Measurements from ENCODE around the gene SNX32.
"Not testable (repeated sequence)": the region's sequence is repeated elsewhere in the genome, so short reads cannot be mapped to it uniquely, and the experiment has no call there.

Gene SNX32

GRCh38 chr11:65822776-65823528, 10.8 kb upstream of the SNX32 start:
- DNase-seq (ENCODE audit: low read depth in 3 of 3, low spot score in 1 of 3) = no peak

- DNase-seq (ENCODE audit: low read depth in 3 of 3, low spot score in 1 of 3) = no peak
Observed at GRCh38 chr11:65826984-65827735, 6.6 kb upstream of the SNX32 start.

DNA sequence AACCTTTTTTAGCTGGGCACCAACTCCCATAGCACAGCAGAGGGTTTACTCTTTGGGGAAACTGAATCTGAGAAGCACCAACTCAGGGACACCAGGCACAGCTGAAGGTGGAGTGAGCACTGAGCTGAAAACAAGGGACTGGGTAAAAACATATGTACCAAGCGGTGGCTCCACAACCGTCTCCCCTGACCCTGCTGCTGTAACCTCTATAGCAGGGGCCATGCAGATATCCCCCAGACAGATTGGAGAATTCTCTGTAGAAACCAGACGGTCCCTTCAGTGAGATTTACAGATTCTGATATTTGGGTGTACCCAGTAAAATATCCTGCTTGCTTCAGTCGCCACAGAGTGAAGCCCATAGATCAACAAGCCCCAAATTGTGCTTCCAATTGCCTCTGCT, 4.3 kb upstream of the SNX32 start:
- no peak for DNase-seq (ENCODE audit: low read depth in 3 of 3, low spot score in 1 of 3)

DNA sequence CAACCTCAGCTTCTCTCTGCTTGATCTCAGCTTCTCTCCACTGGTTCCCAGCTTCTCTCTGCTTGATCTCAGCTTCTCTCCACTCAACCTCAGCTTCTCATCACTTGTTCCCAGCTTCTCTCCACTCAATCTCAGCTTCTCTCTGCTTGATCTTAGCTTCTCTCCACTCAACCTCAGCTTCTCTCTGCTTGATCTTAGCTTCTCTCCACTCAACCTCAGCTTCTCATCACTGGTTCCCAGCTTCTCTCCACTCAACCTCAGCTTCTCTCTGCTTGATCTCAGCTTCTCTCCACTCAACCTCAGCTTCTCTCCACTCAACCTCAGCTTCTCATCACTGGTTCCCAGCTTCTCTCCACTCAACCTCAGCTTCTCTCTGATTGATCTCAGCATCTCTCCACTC, 1.5 kb upstream of the SNX32 start:
- not testable (repeated sequence) for DNase-seq (ENCODE audit: low read depth in 3 of 3, low spot score in 1 of 3)

DNA sequence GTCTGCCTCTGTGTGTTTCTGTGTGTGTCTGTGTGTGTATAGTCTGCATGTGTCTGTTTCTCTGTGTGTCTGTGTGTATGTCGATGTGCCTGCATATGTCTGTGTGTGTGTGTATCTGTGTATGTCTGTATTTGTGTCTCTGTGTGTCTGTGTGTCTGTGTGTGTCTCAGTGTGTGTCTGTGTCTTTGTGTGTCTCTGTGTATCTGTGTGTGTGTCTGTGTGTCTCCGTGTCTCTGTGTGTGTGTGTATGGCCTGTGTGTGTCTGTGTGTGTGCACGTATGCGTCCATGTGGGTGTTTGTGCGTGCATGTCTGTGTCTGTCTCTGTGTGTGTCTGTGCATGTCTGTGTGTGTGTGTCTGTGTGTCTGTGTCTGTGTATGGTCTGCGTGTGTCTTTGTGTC, 439 bp downstream of the SNX32 start:
- no peak for DNase-seq (ENCODE audit: low read depth in 3 of 3, low spot score in 1 of 3)

DNA sequence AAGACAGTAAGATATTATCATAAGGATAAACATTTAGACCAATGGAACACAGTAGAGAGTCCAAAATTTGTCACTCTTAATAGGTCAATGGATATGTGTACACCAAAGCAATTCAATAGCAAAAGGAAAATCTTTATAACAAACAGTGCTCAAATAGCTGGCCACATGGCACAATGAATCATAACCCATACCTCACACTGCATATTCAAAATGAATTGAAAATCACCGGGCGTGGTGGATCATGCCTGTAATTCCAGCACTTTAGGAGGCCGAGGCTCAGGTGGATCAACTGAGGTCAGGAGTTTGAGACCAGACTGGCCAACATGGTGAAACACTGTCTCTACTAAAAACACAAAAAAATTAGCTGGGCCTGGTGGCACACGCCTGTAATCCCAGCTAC, 8.4 kb downstream of the SNX32 start:
- no peak for DNase-seq (ENCODE audit: low read depth in 3 of 3, low spot score in 1 of 3)

GRCh38 chr11:65843811-65844210, 10.0 kb downstream of the SNX32 start:
- no peak for DNase-seq (ENCODE audit: low read depth in 3 of 3, low spot score in 1 of 3)

- no peak for DNase-seq (ENCODE audit: low read depth in 3 of 3, low spot score in 1 of 3)
Observed at GRCh38 chr11:65844231-65844872, 10.6 kb downstream of the SNX32 start.

DNA sequence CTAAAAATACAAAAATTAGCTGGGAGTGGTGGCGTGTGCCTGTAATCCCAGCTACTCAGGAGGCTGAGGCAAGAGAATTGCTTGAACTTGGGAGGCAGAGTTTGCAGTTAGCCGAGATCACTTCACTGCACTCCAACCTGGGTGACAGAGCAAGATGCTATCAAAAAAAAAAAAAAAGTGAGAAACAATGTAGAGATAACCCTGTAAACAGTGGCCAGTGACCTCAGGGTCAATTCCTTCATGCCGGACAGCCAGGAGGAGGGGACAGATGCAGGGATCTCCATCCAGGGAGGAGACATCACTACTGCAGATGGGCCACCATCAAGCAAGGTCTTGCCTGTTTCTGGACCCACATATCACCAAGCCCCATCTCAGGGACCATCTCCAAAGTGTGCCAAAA, 14.0 kb downstream of the SNX32 start:
- no peak for DNase-seq (ENCODE audit: low read depth in 3 of 3, low spot score in 1 of 3)

GRCh38 chr11:65848693-65849092, 14.9 kb downstream of the SNX32 start:
- DNase-seq (ENCODE audit: low read depth in 3 of 3, low spot score in 1 of 3) = not testable (repeated sequence)

- no peak for DNase-seq (ENCODE audit: low read depth in 3 of 3, low spot score in 1 of 3)
Observed at GRCh38 chr11:65849366-65849765, 15.6 kb downstream of the SNX32 start.

- DNase-seq (ENCODE audit: low read depth in 3 of 3, low spot score in 1 of 3) = no peak
Observed at GRCh38 chr11:65849771-65850216, 16.0 kb downstream of the SNX32 start.

DNA sequence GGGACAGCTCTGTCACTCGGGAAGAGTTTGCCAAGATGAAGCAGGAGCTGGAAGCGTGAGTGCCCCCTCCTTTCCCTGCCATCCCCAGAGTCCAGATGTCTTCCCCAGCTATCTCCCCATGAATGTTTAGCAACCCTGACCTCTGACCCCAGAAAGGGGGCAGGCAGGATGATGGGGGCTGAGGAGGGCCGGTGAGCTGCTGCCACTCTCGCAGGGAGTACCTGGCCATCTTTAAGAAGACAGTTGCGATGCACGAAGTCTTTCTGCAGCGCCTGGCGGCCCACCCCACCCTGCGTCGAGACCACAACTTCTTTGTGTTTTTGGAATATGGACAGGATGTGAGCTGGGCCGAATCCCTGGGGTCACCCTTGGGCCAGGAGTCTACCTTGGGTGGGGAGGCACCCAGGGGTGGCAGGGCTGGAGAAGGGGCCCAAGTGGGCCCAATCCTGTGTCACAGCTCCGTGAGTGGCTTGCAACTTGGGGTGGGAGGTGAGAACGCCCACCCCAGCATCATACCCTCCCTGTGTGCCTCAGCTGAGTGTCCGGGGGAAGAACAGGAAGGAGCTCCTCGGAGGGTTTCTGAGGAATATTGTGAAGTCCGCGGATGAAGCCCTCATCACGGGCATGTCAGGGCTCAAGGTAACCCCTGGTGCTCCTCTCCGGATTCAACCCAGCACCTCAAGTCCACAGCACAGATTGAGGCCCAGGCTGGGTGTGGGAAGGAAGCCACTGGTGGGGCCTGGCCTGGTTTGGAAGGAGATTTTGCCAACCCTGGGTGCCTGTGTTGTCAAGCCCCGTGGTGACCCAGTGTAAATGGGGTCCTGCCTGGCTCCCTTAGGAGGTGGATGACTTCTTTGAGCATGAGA, 16.7 kb downstream of the SNX32 start:
- DNase-seq (ENCODE audit: low read depth in 3 of 3, low spot score in 1 of 3) = no peak

DNA sequence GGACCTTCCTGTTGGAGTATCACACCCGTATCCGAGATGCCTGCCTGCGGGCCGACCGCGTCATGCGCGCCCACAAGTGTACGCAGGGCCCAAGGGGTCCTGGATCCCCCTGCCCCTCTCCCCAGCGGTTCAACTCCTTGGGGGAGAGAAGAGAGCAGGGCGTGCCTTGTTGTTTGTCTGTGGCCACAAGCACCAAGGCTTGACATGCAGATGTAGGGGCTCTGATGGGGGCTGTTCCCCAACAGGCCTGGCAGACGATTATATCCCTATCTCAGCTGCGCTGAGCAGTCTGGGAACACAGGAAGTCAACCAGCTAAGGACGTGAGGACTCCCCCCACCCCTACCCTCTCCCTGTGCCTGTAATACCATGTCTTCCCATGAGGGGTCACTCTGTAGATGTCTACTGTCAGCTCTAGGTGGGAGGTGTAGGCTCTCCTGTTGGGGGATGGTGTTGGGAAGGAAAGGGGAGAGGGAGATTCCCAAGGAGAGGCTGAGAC, 17.4 kb downstream of the SNX32 start:
- DNase-seq (ENCODE audit: low read depth in 3 of 3, low spot score in 1 of 3) = no peak

DNA sequence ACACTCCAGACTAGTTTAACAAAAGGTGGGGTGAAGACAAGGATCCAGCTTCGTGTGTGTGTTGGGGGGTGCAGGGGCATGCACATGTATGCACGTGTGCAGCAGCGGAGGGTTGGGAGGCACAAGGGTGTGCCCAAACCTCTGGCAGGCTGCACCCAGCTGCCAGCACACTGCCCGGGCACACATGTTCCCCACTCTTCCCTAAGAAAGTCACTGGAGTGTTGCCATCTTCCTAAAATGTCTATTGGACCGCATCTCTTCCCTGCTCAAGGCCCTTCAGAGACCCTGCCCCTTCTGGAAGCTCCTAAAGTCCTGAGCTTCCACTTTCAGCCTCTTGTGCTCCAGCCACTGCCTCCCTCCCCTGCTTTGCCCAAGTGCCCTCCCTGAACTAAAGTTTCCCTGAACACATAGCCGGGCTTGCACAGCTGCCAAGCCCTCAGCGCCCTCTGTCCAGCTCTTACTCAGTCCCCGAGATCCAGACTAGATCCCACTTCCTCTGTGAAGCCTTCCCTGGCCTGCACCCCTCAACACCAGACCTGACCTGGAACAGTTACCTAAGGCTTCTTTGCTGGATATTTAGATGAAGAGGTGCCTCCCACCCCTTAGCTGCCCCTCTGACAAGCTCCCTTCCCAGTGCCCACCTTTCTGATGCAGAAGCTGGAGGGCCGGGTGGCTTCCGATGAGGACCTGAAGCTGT, 18.2 kb downstream of the SNX32 start:
- DNase-seq (ENCODE audit: low read depth in 3 of 3, low spot score in 1 of 3) = no peak

GRCh38 chr11:65852508-65853245, 18.9 kb downstream of the SNX32 start:
- DNase-seq (ENCODE audit: low read depth in 3 of 3, low spot score in 1 of 3) = no peak

DNA sequence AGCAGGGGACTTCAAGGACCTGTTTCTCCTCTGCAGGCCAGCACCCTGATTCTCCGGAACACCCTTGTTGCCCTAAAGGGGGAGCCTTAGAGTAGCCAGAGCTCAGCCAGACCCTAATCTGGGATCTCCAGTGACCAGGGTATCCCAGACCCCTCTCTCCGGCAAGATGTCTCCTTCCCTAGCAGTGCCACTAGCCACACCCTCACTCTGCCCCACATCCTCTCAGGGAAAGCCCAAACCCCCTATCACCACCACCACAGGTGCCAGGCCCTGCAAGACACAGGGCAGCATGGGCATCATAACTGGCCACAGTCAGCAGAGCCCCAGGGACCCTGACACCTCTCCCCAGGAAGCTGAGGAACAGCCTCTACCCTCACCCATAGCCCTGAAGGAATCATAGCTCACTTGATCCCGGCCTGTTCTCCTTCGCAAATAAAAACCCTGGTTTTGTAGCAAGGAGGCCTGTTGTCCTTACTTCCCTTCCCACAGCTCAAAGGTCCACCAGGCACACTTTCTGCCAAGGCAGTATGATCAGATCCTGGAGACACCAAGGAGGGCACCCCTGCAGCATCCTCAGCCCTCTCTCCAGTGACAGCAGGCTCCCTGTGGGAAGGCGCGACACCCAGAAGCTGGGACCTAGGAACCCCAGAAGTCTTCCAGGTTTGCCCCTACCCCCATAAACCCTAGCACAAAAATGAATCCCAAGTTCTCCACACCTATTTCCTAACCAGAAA, 19.6 kb downstream of the SNX32 start:
- no peak for DNase-seq (ENCODE audit: low read depth in 3 of 3, low spot score in 1 of 3)

DNA sequence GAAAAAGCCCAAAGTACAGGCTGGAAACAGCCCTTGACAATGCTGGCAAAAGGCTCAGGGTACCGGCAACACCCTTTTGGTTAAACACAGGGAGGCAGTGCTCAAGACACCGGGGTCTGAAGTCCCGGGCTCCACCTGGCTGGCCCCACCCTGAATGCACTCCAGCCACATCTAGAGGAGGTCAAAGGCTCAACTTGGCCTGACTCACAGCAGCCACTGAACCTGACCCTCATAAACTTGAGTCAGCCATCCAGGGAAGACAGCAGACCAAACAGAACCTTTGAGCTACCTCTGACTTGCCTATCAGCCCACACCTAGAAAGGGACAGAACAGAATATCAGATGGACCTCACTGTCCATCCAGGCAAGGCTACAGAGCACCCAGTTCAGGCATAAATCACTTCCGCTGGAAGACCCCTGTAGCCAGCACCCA, 20.4 kb downstream of the SNX32 start:
- DNase-seq (ENCODE audit: low read depth in 3 of 3, low spot score in 1 of 3) = no peak

All from stimulated activated CD4-positive, alpha-beta T cell treated with anti-CD3 and anti-CD28 coated beads, TNF-alpha, amount 100 ng/mL, for 1 hour (primary cell).